Measurements from ENCODE around the gene MYL10. TPM values are rescaled to one million over a fixed set of nuclear protein-coding genes. Genes with fewer than 3 reads are reported as not detected.

Gene MYL10
- total and polyA plus RNA-seq, 2 of the 8 experiments (the other 6 are each of a cell fraction or from before 2014, with no cell fraction given), result 0.18 TPM; not detected in 1

- H3K27me3 ChIP-seq (replicated peaks in 1 of 4; ENCODE audit: control insufficient read depth in 3 of 4, extremely low read depth in 1 of 4, insufficient read depth in 3 of 4, low read length in 3 of 4), result no peaks in the 10 kb centered on the region
- H2AFZ ChIP-seq (ENCODE audit: low read length), result no peak overlapping the region
- H2BK20ac ChIP-seq (ENCODE audit: low read length), result no peak overlapping the region
- no peaks in the 10 kb centered on the region for H3K23me2 ChIP-seq (ENCODE audit: low read depth, low read length)
- WGBS, 2 experiments (ENCODE audit: extremely low coverage in 1 of 2, insufficient coverage in 1 of 2, insufficient read length in 1 of 2, insufficient replicate concordance in 2 of 2, low coverage in 1 of 2, low lambda C conversion rate in 2 of 2, missing lambda C conversion rate in 1 of 2), result 85% methylated on average over 9 of the region's 9 CpGs; no CpG with 5 or more reads in 1 of the 2 experiments
- no peak overlapping the region for H4K8ac ChIP-seq (ENCODE audit: extremely low read depth, insufficient read depth, low read length)
- H3K9me3 ChIP-seq (ENCODE audit: insufficient read depth in 2 of 2, low read depth in 1 of 2, low read length in 1 of 2), result peaks cover 0 to 3% of the 10 kb centered on the region in 2 experiments; a peak in 1 of 4 replicates
- no peak overlapping the region for H2BK5ac ChIP-seq (ENCODE audit: low read depth, low read length)
- H4K5ac ChIP-seq (ENCODE audit: insufficient read length, low read depth, low read length), result no peak overlapping the region
- TF ChIP-seq TBP (IDR thresholded peaks at IDR 0.05; ENCODE audit: low read depth, low read length) (no peak), RAD21 (IDR thresholded peaks at IDR 0.05 in 1 of 2, conservative IDR thresholded peaks at IDR 0.05 in 1 of 2; ENCODE audit: low read depth in 2 of 2, low read length in 2 of 2) (no peak), CTBP2 (IDR thresholded peaks at IDR 0.05; ENCODE audit: borderline replicate concordance, insufficient read depth, insufficient read length, low read length) (no peak), HDAC2 (IDR thresholded peaks at IDR 0.05; ENCODE audit: borderline replicate concordance in 1 of 2, low read depth in 2 of 2, low read length in 2 of 2) (no peak)
- no peak overlapping the region for H3K56ac ChIP-seq (replicated peaks; ENCODE audit: insufficient read length, low read depth, low read length)
- no peaks in the 10 kb centered on the region for H3K36me3 ChIP-seq (ENCODE audit: control insufficient read depth in 2 of 4, insufficient read depth in 4 of 4, low read length in 3 of 4)
- H2BK120ac ChIP-seq (replicated peaks; ENCODE audit: low read depth, low read length), result no peak overlapping the region
- H3K79me2 ChIP-seq (ENCODE audit: control insufficient read depth in 1 of 2, insufficient read depth in 2 of 2, low read length in 2 of 2), result no peaks in the 10 kb centered on the region
- H3K4ac ChIP-seq (replicated peaks; ENCODE audit: insufficient read length, low read depth, low read length), result no peak overlapping the region
- H2BK15ac ChIP-seq (ENCODE audit: low read length), result no peak overlapping the region
- H4K20me1 ChIP-seq (replicated peaks in 1 of 2; ENCODE audit: control insufficient read depth in 1 of 2, insufficient read depth in 2 of 2, low read length in 2 of 2), result no peaks in the 10 kb centered on the region
- H3K14ac ChIP-seq (ENCODE audit: insufficient read length), result no peak overlapping the region
- no peak overlapping the region for H3K27ac ChIP-seq (ENCODE audit: low read depth, low read length)
- H2BK12ac ChIP-seq (ENCODE audit: low read depth, low read length), result no peak overlapping the region
- H2AK5ac ChIP-seq (ENCODE audit: low read depth, low read length), result no peak overlapping the region
- no peak overlapping the region for H4K91ac ChIP-seq (replicated peaks; ENCODE audit: insufficient read length, low read length)
- FAIRE-seq (no peak), DNase-seq (ENCODE audit: low read depth in 1 of 2, low spot score in 2 of 2) (no peak)
- ChIA-PET POLR2A (ENCODE audit: partially characterized antibody) (no interaction called here), CTCF (ENCODE audit: partially characterized antibody) (interaction anchor here (2.3 kb wide), 1 partner anchor 12 kb away, joined by 9 read pairs; no protein-coding TSS in a partner anchor)
- H3K18ac ChIP-seq (ENCODE audit: extremely low read depth, low read length), result no peak overlapping the region
- H3K9ac ChIP-seq (replicated peaks in 1 of 4; ENCODE audit: extremely low read depth in 1 of 4, low read depth in 3 of 4, low read length in 3 of 4), result no peak overlapping the region
- H3K4me3 ChIP-seq (ENCODE audit: extremely low read depth in 1 of 4, insufficient read depth in 2 of 4, low read depth in 3 of 4, low read length in 4 of 4), result no peak overlapping the region
- no peak overlapping the region for H3K23ac ChIP-seq (ENCODE audit: insufficient read length)
- no peaks in the 10 kb centered on the region for H3K79me1 ChIP-seq (ENCODE audit: low read depth, low read length)
- H3K4me1 ChIP-seq (replicated peaks in 1 of 4; ENCODE audit: control insufficient read depth in 3 of 4, insufficient read depth in 4 of 4, low read length in 3 of 4), result peaks cover 2 to 13% (median 7%) of the 10 kb centered on the region in 4 experiments
- H3K4me2 ChIP-seq (ENCODE audit: insufficient read depth in 1 of 2, low read depth in 2 of 2, low read length in 2 of 2), result no peak overlapping the region
These were observed 33.4 kb upstream of the MYL10 start for GRCh38 chr7:101662447-101662998.
